Measurements from ENCODE around the gene MAP4K2. TPM values are rescaled to one million over a fixed set of nuclear protein-coding genes. Genes with fewer than 3 reads are reported as not detected.

Gene MAP4K2
- total and polyA plus RNA-seq, 7 donors: 3.0 to 6.7 (median 4.5) TPM

DNA sequence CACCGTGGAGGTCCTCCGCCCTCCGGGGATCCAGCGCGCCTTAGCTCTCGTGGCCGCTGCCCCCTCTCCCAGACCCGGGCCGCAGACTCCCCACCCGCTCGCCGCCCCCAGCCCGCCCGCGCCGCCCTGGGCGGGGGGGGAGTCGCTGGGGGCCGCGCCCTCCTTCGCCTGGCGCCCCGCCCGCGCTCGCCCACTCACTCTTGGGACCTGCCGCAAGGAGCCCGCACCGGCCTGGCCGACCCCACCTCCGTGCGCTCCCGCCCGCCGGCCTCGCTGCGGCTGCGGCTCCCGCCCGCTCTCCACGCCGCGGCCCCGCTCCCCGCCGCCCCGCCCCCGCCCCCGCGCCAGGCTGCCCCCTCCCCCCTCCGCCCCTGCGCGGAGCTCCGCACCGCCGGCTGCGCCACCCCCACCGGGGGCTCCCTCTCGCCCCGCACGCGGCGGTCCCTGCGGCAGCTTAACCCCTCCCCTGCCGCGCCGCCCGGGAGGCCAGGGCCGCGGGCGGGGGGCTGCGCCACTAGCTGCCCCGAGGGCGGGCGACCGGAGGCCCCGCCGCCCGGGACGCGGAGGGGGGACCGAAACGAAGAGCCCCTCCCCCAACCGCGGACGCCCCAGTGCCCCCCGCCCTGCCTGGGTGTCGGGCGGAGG lies 58.3 kb downstream of the MAP4K2 start:
- peak in 1 of 2 donors; percentile 65 for DNase-seq

GRCh38 chr11:64743591-64744543 lies 59.1 kb downstream of the MAP4K2 start, which contains the start of gene RASGRP2:
TSS of gene RASGRP2 (minus strand) at chr11:64744142. CDS start at chr11:64742866, 1,276 bp downstream.
- TF ChIP-seq, protein P1, sequence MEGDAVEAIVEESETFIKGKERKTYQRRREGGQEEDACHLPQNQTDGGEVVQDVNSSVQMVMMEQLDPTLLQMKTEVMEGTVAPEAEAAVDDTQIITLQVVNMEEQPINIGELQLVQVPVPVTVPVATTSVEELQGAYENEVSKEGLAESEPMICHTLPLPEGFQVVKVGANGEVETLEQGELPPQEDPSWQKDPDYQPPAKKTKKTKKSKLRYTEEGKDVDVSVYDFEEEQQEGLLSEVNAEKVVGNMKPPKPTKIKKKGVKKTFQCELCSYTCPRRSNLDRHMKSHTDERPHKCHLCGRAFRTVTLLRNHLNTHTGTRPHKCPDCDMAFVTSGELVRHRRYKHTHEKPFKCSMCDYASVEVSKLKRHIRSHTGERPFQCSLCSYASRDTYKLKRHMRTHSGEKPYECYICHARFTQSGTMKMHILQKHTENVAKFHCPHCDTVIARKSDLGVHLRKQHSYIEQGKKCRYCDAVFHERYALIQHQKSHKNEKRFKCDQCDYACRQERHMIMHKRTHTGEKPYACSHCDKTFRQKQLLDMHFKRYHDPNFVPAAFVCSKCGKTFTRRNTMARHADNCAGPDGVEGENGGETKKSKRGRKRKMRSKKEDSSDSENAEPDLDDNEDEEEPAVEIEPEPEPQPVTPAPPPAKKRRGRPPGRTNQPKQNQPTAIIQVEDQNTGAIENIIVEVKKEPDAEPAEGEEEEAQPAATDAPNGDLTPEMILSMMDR (IDR thresholded peaks at IDR 0.05): peak; percentile 70
- Histone ChIP-seq H3K4me3 (peak within 1 kb of the TSS; percentile 76), H3K27ac (peak within 1 kb of the TSS; percentile 82), H3K9me3 (no peaks in the 10 kb centered on the region), H3K27me3 (ENCODE audit: insufficient read depth in 3 of 3, low read length in 2 of 3) (no peaks in the 10 kb centered on the region), H3K4me1 (peaks cover 44% of the 10 kb centered on the region), H3K36me3 (ENCODE audit: insufficient read depth in 1 of 2, low read depth in 1 of 2) (peaks cover 0 to 23% of the 10 kb centered on the region in 2 donors)
- 1 to 2% (median 1%) methylated on average over 46 to 57 of the region's 57 CpGs for WGBS, 3 donors
- DNase-seq: peak; percentile 87 to 94
- peak; percentile 70 to 82 (median 76) for ATAC-seq
- intact Hi-C loops (cut with DNase I): loop anchor here in 1 of 2 donors (5.0 kb wide), 1 partner anchor 57 kb away; no protein-coding TSS in a partner anchor

More for the DNA sequence above, 58.3 kb downstream of the MAP4K2 start:
- peaks cover 44% of the 10 kb centered on the region for H3K4me1 ChIP-seq
- TF ChIP-seq, protein P1 (IDR thresholded peaks at IDR 0.05): no peak
- WGBS, 3 donors: 1 to 2% (median 1%) methylated on average over 22 to 85 of the region's 89 CpGs
- no peak for ATAC-seq
- peak overlapping the region; percentile 82 for H3K27ac ChIP-seq
- no peaks in the 10 kb centered on the region for H3K27me3 ChIP-seq (ENCODE audit: insufficient read depth in 3 of 3, low read length in 2 of 3)
- peak overlapping the region; percentile 76 for H3K4me3 ChIP-seq
- H3K9me3 ChIP-seq: no peaks in the 10 kb centered on the region
- intact Hi-C loops (cut with DNase I): loop anchor here in 1 of 2 donors (5.0 kb wide), 1 partner anchor 57 kb away; no protein-coding TSS in a partner anchor
- H3K36me3 ChIP-seq (ENCODE audit: insufficient read depth in 1 of 2, low read depth in 1 of 2): peaks cover 0 to 31% of the 10 kb centered on the region in 2 donors

DNA sequence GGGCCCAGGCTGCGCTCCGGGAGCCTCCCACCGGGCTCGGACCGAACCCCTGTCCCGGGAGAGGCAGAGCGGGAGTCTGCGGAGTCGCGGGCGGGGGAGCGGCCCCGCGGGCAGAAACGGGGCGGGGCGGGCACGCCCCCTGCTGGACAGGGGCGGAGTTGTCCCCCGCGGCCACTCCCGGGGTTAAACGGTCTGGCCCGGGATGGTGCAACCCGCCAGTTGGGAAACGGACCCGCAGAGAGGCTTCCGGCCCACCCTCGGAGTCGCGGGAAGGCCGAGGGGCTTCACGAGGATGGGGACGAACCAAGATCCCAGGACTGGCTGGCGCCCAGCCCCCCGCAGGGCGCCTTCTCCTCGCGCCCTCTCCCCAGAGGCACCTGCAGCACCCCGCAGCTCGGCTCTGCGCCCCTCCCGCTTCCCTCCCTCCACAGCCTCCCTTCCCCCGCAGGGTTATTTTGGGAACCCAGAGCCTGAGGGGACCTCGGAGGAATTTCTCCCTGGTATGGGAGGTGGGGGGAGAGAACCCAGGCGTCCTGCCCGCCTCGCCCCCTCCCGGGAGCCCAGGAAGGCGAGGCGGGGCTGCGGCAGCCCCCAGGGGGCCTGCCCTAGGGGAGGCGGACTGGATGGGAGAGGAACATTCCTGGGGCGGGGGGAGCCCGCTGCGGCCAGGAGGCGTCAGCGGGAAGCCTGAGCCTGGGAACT lies 60.0 kb downstream of the MAP4K2 start:
- Histone ChIP-seq H3K27me3 (ENCODE audit: insufficient read depth in 3 of 3, low read length in 2 of 3) (no peaks in the 10 kb centered on the region), H3K27ac (peak overlapping the region; percentile 82), H3K4me1 (peaks cover 44% of the 10 kb centered on the region), H3K4me3 (peak overlapping the region; percentile 76), H3K9me3 (no peaks in the 10 kb centered on the region), H3K36me3 (ENCODE audit: insufficient read depth in 1 of 2, low read depth in 1 of 2) (peaks cover 0 to 15% of the 10 kb centered on the region in 2 donors)
- ATAC-seq (peak; percentile 61 to 79 (median 74)), DNase-seq (peak; percentile 87 to 93)
- TF ChIP-seq, protein P1 (IDR thresholded peaks at IDR 0.05): peak; percentile 91
- intact Hi-C loops (cut with DNase I): loop anchor here in 1 of 2 donors (5.0 kb wide), 1 partner anchor 56 kb away; no protein-coding TSS in a partner anchor
- 0 to 1% (median 1%) methylated on average over 34 to 58 of the region's 58 CpGs for WGBS, 3 donors

All from psoas muscle (tissue), 8 donors.